ENCODE measurements around the gene GOLGA3.

- no peak for TF ChIP-seq CTCF (IDR thresholded peaks at IDR 0.05; ENCODE audit: low read depth, low read length, missing input control)
- TF ChIP-seq JUND (IDR thresholded peaks at IDR 0.05) = no peak
- TF ChIP-seq ZBTB33 (IDR thresholded peaks at IDR 0.05) = no peak
- no peak for TF ChIP-seq ATF3 (IDR thresholded peaks at IDR 0.05)
- TF ChIP-seq RAD21 (IDR thresholded peaks at IDR 0.05) = no peak
- no peak for TF ChIP-seq TAF1 (conservative IDR thresholded peaks at IDR 0.05)
- TF ChIP-seq FOXA1 (IDR thresholded peaks at IDR 0.05) = no peak
- no peak for TF ChIP-seq YY1 (IDR thresholded peaks at IDR 0.05)
- no peak for TF ChIP-seq GABPA (IDR thresholded peaks at IDR 0.05 in 1 of 2, conservative IDR thresholded peaks at IDR 0.05 in 1 of 2)
- no peak for TF ChIP-seq EGR1 (IDR thresholded peaks at IDR 0.05; ENCODE audit: low read depth in 2 of 2)
- TF ChIP-seq FOXA2 (IDR thresholded peaks at IDR 0.05) = no peak
- no peak for TF ChIP-seq REST (IDR thresholded peaks at IDR 0.05)
Observed at GRCh38 chr12:132724506-132725241, 104.0 kb downstream of the GOLGA3 start.
